CD14-positive monocyte (primary cell): Measurements from ENCODE around the gene UNKL. TPM values are rescaled to one million over a fixed set of nuclear protein-coding genes. Genes with fewer than 3 reads are reported as not detected.

ENCODE experiments used
- DNase-seq, 3 donors: peaks; one replicate each; pipeline ENCODE4 v3.0.0-alpha.2; 2011 to 2022
- H2AFZ ChIP-seq: 2 replicates; pipeline ENCODE4 v1.6.0; 2012; ENCODE audit warnings: mild to moderate bottlenecking, low read depth, low read length, inconsistent platforms; ENCODE audit not compliant: insufficient read depth, poor library complexity, severe bottlenecking
- H3K27ac ChIP-seq, 2 donors: 1 replicate in 1 of 2; 2 replicates in 1 of 2; pipeline ENCODE4 v1.5.1; 2012 to 2013; ENCODE audit warnings: low read length in 2 of 2, control low read depth in 1 of 2, inconsistent platforms in 1 of 2, low read depth in 1 of 2, mild to moderate bottlenecking in 1 of 2
- H3K27me3 ChIP-seq, 2 donors: one replicate each; pipeline versions ENCODE4 v1.6.0 to v1.6.1; 2011 to 2013; ENCODE audit warnings: low read length in 2 of 2; ENCODE audit not compliant: control insufficient read depth in 2 of 2, insufficient read depth in 2 of 2
- H3K36me3 ChIP-seq, 2 donors: replicated peaks in 1 of 2; 1 replicate in 1 of 2; 2 replicates in 1 of 2; pipeline versions ENCODE4 v1.5.1 to v1.6.1; 2012 to 2013; ENCODE audit warnings: low read length in 2 of 2, control low read depth in 1 of 2, inconsistent platforms in 1 of 2, mild to moderate bottlenecking in 1 of 2; ENCODE audit not compliant: insufficient read depth in 2 of 2, control insufficient read depth in 1 of 2
- H3K4me1 ChIP-seq, 2 donors: 1 replicate in 1 of 2; 2 replicates in 1 of 2; pipeline versions ENCODE4 v1.5.1 to v1.6.1; 2012 to 2013; ENCODE audit warnings: low read length in 2 of 2, control low read depth in 1 of 2, inconsistent platforms in 1 of 2, mild to moderate bottlenecking in 1 of 2, moderate library complexity in 1 of 2; ENCODE audit not compliant: insufficient read depth in 2 of 2, control insufficient read depth in 1 of 2
- H3K4me2 ChIP-seq: replicated peaks from 2 replicates; pipeline ENCODE3; 2012; ENCODE audit warnings: low read length, moderate library complexity, mild to moderate bottlenecking; ENCODE audit not compliant: poor library complexity, severe bottlenecking; ENCODE audit errors: extremely low read depth
- H3K4me3 ChIP-seq, 3 experiments: fragments of 200-600 bp in 1 of 3; sonication (generic) in 1 of 3; replicated peaks in 1 of 3; 1 replicate in 2 of 3; 2 replicates in 1 of 3; pipeline ENCODE4 v1.5.1; 2011 to 2013; ENCODE audit warnings: low read length in 3 of 3, mild to moderate bottlenecking in 3 of 3, control low read depth in 2 of 3, low read depth in 2 of 3, inconsistent platforms in 1 of 3, moderate library complexity in 1 of 3
- H3K79me2 ChIP-seq: 2 replicates; pipeline ENCODE4 v1.6.0; 2012; ENCODE audit warnings: mild to moderate bottlenecking, control low read depth, inconsistent platforms, low read length, moderate library complexity; ENCODE audit not compliant: insufficient read depth
- H3K9ac ChIP-seq: 2 replicates; pipeline ENCODE4 v1.6.0; 2017; ENCODE audit warnings: low read length, mild to moderate bottlenecking; ENCODE audit not compliant: insufficient read depth, poor library complexity, severe bottlenecking
- H3K9me3 ChIP-seq, 2 donors: replicated peaks in 1 of 2; 1 replicate in 1 of 2; 2 replicates in 1 of 2; pipeline versions ENCODE4 v1.5.1 to v1.6.1; 2012 to 2013; ENCODE audit warnings: low read length in 2 of 2, control low read depth in 1 of 2; ENCODE audit not compliant: control insufficient read depth in 1 of 2, insufficient read depth in 1 of 2
- H4K20me1 ChIP-seq: 2 replicates; pipeline ENCODE4 v1.6.0; 2012; ENCODE audit warnings: mild to moderate bottlenecking, low read length, control low read depth, moderate library complexity; ENCODE audit not compliant: insufficient read depth
- H3K27ac Mint-ChIP-seq, 7 donors: one replicate each; pipeline ENCODE4 v1.8.0; 2020; ENCODE audit warnings: mild to moderate bottlenecking in 7 of 7, mixed read lengths in 7 of 7, moderate library complexity in 6 of 7, inconsistent platforms in 2 of 7
- H3K27me3 Mint-ChIP-seq, 3 donors: one replicate each; pipeline ENCODE4 v1.8.0; 2021 to 2022; ENCODE audit warnings: low read depth in 3 of 3, mild to moderate bottlenecking in 3 of 3, mixed read lengths in 3 of 3, moderate library complexity in 3 of 3, inconsistent platforms in 1 of 3
- H3K36me3 Mint-ChIP-seq, 2 donors: one replicate each; pipeline ENCODE4 v1.8.0; 2020; ENCODE audit warnings: mixed read lengths in 2 of 2, inconsistent platforms in 1 of 2, mild to moderate bottlenecking in 1 of 2
- H3K4me1 Mint-ChIP-seq: one replicate; pipeline ENCODE4 v1.8.0; 2020; ENCODE audit warnings: mild to moderate bottlenecking, mixed read lengths
- H3K4me3 Mint-ChIP-seq, 2 donors: one replicate each; pipeline ENCODE4 v1.8.0; 2020; ENCODE audit warnings: mild to moderate bottlenecking in 2 of 2, mixed read lengths in 2 of 2, moderate library complexity in 1 of 2
- H3K9me3 Mint-ChIP-seq, 7 donors: one replicate each; pipeline ENCODE4 v1.8.0; 2020 to 2022; ENCODE audit warnings: mixed read lengths in 7 of 7, mild to moderate bottlenecking in 6 of 7, moderate library complexity in 6 of 7, inconsistent platforms in 2 of 7
- CTCF ChIP-seq: fragments of 200-600 bp; IDR thresholded peaks from one replicate; pipeline ENCODE4 v1.8.0; 2022; ENCODE audit warnings: antibody characterized with exemption, mild to moderate bottlenecking
- WGBS: methylation state at CpG from one replicate; pipeline ENCODE4 v1.1.5; 2013; ENCODE audit warnings: missing lambda C conversion rate; ENCODE audit not compliant: insufficient coverage; 5-methylcytosine and 5-hydroxymethylcytosine counted together
- intact Hi-C, 2 donors: fragments of 100-400 bp; cut with micrococcal nuclease; formaldehyde crosslinking; loops; one replicate each; pipeline versions ENCODE4 v1.15.0 to v1.15.1; 2023
- polyA plus RNA-seq, 3 donors: library from polyadenylated mRNA; depleted of rRNA in 1 of 3; unstranded in 2 of 3; stranded (reverse) in 1 of 3; fragments of 300-500 nt in 2 of 3; fragments of >200 nt in 1 of 3; fragmentation: Illumina TruSeq in 2 of 3; gene quantifications; 1 replicate in 2 of 3; 2 replicates in 1 of 3; pipeline ENCODE4 v1.2.3, GENCODE V29; 2012 to 2021

The UNKL gene
- polyA plus RNA-seq, 3 donors = 1.2 to 19.9 (median 2.2) TPM

GRCh38 chr16:1349951-1350350 lies 64.6 kb downstream of the UNKL start:
- peak overlapping the region in 3 of 7 donors; percentile 42 to 75 (median 71) for H3K27ac Mint-ChIP-seq
- Histone ChIP-seq H3K36me3 (peaks cover 18% of the 10 kb centered on the region in 2 donors), H3K4me2 (no peak overlapping the region), H3K4me1 (peaks cover 21 to 32% of the 10 kb centered on the region in 2 donors), H3K4me3 (no peak overlapping the region), H3K9me3 (no peaks in the 10 kb centered on the region), H2AFZ (no peak overlapping the region), H3K27me3 (no peaks in the 10 kb centered on the region), H3K9ac (no peak overlapping the region), H4K20me1 (peaks cover 42% of the 10 kb centered on the region), H3K79me2 (peaks cover 45% of the 10 kb centered on the region), H3K27ac (no peak overlapping the region)
- intact Hi-C loops = loop anchor here (5.0 to 10.0 kb wide), 2 partner anchors 38 to 65 kb away; partner anchors contain the start of gene UNKL (in 1 of the 2)
- no peak for TF ChIP-seq CTCF
- peaks cover 0 to 3% (median 0%) of the 10 kb centered on the region in 7 donors for H3K9me3 Mint-ChIP-seq
- DNase-seq = no peak
- WGBS = 92% methylated on average over 17 of the region's 17 CpGs
- peaks cover 32% of the 10 kb centered on the region for H3K4me1 Mint-ChIP-seq
- peaks cover 16 to 32% of the 10 kb centered on the region in 2 donors for H3K36me3 Mint-ChIP-seq
- no peak overlapping the region for H3K4me3 Mint-ChIP-seq
- H3K27me3 Mint-ChIP-seq = no peaks in the 10 kb centered on the region

- Histone ChIP-seq H3K9me3 (no peaks in the 10 kb centered on the region), H3K79me2 (peaks cover 39% of the 10 kb centered on the region), H3K4me1 (peaks cover 21 to 32% of the 10 kb centered on the region in 2 donors), H4K20me1 (peaks cover 36% of the 10 kb centered on the region), H2AFZ (no peak overlapping the region), H3K36me3 (peaks cover 18% of the 10 kb centered on the region in 2 donors), H3K4me3 (no peak overlapping the region), H3K4me2 (no peak overlapping the region), H3K27me3 (no peaks in the 10 kb centered on the region), H3K9ac (no peak overlapping the region), H3K27ac (no peak overlapping the region)
- Mint-ChIP-seq H3K27ac (no peak overlapping the region), H3K27me3 (peaks cover 0 to 2% (median 0%) of the 10 kb centered on the region in 3 donors), H3K4me3 (no peak overlapping the region), H3K4me1 (peaks cover 32% of the 10 kb centered on the region), H3K36me3 (peaks cover 16 to 32% of the 10 kb centered on the region in 2 donors), H3K9me3 (peaks cover 0 to 3% (median 0%) of the 10 kb centered on the region in 7 donors)
- 94% methylated on average over 13 of the region's 16 CpGs for WGBS
- intact Hi-C loops = loop anchor here in 1 of 2 donors (5.0 kb wide), 1 partner anchor 37 kb away; no protein-coding TSS in a partner anchor
- DNase-seq = no peak
- TF ChIP-seq CTCF = no peak
These were observed 65.2 kb downstream of the UNKL start for GRCh38 chr16:1349351-1349750.
